ENCODE results near the gene ERVFRD-1. TPM values are rescaled to one million over a fixed set of nuclear protein-coding genes. Genes with fewer than 3 reads are reported as not detected.

The ERVFRD-1 gene, protein sequence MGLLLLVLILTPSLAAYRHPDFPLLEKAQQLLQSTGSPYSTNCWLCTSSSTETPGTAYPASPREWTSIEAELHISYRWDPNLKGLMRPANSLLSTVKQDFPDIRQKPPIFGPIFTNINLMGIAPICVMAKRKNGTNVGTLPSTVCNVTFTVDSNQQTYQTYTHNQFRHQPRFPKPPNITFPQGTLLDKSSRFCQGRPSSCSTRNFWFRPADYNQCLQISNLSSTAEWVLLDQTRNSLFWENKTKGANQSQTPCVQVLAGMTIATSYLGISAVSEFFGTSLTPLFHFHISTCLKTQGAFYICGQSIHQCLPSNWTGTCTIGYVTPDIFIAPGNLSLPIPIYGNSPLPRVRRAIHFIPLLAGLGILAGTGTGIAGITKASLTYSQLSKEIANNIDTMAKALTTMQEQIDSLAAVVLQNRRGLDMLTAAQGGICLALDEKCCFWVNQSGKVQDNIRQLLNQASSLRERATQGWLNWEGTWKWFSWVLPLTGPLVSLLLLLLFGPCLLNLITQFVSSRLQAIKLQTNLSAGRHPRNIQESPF
- total RNA-seq (ENCODE audit: low replicate concordance) = not detected in 2 replicates

DNA sequence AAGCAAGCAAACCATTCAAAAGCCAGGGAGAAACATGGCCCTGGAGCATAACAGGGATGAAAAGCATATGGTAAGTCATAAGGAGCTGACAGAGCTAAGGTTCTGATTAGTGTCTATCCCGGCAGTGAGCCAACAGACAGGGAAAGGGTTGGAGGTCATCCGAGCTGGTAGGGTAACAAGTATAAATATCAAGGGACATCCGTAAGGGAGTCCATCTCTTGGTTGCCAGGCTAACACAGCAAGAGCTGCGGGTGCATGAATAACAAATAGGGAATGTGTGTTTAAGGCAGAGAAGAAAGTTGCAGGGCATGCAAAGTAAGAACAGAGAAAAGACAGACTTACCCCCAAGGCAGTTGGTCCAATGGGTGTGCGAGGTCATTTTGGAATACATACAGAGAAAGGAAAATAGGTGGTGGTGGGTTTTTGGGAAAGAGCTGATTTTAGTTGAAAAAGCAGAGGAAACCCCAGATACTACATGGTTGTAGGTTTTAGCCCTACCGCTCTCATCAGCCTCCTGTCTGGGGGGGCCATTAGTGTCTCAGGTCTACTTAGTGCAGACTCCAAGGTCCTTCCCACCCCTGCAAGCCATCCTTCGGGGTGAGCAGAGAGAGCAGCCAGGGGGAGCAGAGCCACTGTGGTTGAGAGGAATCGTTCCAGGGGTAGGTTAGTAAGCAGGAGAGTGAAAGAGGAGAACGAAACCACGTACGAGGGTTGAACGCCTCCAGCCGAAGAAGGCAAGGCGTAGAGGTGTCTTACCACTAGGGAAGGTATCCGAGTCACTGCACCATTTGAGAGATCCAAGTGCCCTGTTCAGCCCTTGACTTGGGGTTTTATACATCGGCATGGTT is at the start of gene ERVFRD-1:
Gene ERVFRD-1 (minus strand): TSS at position 805 of the 848 bp plus-strand sequence. CDS start 6,415 bp downstream, outside the sequence.
- TF ChIP-seq, protein P1, sequence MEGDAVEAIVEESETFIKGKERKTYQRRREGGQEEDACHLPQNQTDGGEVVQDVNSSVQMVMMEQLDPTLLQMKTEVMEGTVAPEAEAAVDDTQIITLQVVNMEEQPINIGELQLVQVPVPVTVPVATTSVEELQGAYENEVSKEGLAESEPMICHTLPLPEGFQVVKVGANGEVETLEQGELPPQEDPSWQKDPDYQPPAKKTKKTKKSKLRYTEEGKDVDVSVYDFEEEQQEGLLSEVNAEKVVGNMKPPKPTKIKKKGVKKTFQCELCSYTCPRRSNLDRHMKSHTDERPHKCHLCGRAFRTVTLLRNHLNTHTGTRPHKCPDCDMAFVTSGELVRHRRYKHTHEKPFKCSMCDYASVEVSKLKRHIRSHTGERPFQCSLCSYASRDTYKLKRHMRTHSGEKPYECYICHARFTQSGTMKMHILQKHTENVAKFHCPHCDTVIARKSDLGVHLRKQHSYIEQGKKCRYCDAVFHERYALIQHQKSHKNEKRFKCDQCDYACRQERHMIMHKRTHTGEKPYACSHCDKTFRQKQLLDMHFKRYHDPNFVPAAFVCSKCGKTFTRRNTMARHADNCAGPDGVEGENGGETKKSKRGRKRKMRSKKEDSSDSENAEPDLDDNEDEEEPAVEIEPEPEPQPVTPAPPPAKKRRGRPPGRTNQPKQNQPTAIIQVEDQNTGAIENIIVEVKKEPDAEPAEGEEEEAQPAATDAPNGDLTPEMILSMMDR (IDR thresholded peaks at IDR 0.05; ENCODE audit: insufficient read depth, low read length) = no peak
- H3K4me3 ChIP-seq (ENCODE audit: low read depth, low read length) = no peak within 1 kb of the TSS
- no peak for DNase-seq (ENCODE audit: low read depth)

DNA sequence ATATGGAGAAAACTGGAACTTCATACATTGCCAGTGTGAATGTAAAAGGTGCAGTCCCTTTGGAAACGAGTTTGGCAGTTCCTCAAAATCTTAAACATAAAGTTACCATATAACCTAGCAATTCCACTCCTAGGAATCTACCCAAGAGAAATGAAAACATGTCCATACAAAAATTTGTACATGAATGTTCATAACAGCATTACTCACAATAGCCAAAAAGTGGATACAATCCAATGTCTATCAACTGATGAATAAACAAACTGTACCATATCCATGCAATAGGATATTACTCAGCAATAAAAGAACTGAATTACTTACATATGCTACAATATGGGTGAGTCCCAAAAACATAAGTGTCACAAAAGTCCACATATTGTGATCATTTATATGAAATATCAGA is 48.7 kb upstream of the ERVFRD-1 start:
- TF ChIP-seq, protein P1 (IDR thresholded peaks at IDR 0.05; ENCODE audit: insufficient read depth, low read length) = no peak
- no peak for DNase-seq (ENCODE audit: low read depth)

DNA sequence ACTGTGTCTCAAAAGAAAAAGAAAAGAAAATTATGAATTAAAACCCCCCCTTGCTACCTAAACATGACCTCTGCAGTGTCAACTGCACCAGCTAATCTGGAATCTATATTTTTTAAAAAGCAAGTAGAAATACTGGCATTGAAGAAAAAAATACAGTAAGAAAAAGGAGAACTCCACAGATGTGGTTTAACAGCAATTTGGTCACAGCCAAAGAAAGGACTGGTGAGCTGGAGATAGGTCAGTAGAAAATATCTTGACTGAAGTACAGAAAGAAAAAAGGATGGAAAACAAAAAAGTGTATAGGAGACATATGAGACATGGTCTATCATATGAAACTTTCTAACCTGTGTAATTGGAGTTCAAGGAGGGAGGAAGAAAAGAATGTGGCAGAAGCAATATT is 44.1 kb upstream of the ERVFRD-1 start:
- TF ChIP-seq, protein P1 (IDR thresholded peaks at IDR 0.05; ENCODE audit: insufficient read depth, low read length) = no peak
- DNase-seq (ENCODE audit: low read depth) = no peak
- no peak overlapping the region for H3K4me3 ChIP-seq (ENCODE audit: low read depth, low read length)

More for the DNA sequence above, 48.7 kb upstream of the ERVFRD-1 start:
- H3K4me3 ChIP-seq (ENCODE audit: low read depth, low read length) = no peak overlapping the region

DNA sequence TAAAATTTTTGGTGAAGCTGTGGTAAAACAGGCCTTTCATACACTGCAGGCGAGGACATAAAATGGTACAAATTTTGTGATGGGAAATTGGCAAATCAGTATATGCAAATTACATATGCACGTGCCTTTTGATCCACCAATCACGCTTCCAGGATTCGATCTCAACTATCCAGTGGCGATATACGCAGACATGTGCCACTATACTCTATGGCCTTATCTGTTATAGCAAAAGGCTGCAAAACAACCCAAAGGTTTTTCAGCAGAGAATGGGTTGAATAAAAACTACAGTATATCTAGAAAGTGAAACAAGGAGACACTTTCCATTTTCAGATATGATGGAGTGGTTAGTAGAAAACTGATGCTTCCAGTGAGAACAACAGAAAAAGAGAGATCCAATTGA is 41.9 kb upstream of the ERVFRD-1 start:
- TF ChIP-seq, protein P1 (IDR thresholded peaks at IDR 0.05; ENCODE audit: insufficient read depth, low read length) = no peak
- H3K4me3 ChIP-seq (ENCODE audit: low read depth, low read length) = no peak overlapping the region
- no peak for DNase-seq (ENCODE audit: low read depth)

DNA sequence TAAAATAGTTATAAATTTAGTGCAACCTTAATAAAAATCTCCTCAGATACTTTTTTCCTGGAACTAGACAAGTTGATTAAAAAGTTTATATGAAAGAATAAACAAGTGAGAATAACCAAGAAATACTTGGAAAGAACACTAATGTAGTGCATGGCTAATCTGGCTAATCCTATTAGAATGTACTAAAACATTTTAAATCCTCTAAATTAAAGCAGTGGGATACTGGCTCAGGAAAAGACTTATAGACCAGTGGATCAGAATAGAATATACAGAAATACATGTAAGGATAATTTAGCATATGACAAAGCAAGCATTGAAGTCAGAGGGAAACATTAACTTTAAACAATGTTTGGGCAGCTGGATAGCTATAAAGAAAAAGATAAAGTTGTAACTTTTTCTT is 41.1 kb upstream of the ERVFRD-1 start:
- TF ChIP-seq, protein P1 (IDR thresholded peaks at IDR 0.05; ENCODE audit: insufficient read depth, low read length) = no peak
- no peak overlapping the region for H3K4me3 ChIP-seq (ENCODE audit: low read depth, low read length)
- no peak for DNase-seq (ENCODE audit: low read depth)

DNA sequence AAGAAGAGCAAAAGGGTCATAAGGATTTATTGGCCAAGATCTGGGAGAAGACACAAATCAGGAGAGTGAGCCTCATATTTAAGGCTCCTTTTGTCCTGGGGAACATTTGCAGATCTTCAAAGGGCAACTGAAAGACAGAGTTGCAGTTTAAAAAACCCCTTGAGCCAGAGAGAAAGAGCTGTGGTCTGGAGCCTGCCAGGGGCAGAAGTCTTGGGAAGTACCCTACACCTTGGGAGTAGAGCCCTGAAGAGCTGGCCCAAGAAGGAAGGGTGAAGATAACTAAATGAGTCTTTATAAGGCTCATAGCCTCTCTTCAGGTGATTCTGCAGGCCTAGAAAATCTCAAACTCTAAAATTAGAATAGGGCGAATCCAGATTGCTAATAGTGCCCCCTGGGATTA is 40.0 kb upstream of the ERVFRD-1 start:
- H3K4me3 ChIP-seq (ENCODE audit: low read depth, low read length) = no peak overlapping the region
- DNase-seq (ENCODE audit: low read depth) = no peak
- TF ChIP-seq, protein P1 (IDR thresholded peaks at IDR 0.05; ENCODE audit: insufficient read depth, low read length) = no peak
